Measurements from ENCODE around the gene STOX1.

DNA sequence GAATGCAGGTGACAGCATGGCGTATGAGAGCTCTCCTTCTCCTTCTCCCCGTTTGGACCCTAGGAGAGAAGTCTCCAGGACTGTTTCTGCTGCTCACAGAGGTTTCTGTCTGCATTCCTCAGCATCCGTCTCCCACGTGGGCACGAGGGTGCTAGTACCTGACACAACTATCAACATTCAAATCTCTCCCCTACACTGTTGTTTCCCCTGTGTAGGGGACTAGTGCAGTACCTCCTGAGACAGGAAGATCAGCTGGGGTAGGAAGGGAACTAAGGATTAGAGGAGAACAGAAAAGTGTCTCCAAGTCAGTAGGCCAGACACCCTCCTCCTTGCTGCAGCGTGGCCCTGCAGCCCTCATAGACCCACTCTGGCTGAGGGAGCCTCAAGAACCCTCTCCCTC is 29.0 kb downstream of the STOX1 start:
- TF ChIP-seq, protein P1, sequence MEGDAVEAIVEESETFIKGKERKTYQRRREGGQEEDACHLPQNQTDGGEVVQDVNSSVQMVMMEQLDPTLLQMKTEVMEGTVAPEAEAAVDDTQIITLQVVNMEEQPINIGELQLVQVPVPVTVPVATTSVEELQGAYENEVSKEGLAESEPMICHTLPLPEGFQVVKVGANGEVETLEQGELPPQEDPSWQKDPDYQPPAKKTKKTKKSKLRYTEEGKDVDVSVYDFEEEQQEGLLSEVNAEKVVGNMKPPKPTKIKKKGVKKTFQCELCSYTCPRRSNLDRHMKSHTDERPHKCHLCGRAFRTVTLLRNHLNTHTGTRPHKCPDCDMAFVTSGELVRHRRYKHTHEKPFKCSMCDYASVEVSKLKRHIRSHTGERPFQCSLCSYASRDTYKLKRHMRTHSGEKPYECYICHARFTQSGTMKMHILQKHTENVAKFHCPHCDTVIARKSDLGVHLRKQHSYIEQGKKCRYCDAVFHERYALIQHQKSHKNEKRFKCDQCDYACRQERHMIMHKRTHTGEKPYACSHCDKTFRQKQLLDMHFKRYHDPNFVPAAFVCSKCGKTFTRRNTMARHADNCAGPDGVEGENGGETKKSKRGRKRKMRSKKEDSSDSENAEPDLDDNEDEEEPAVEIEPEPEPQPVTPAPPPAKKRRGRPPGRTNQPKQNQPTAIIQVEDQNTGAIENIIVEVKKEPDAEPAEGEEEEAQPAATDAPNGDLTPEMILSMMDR (IDR thresholded peaks at IDR 0.05), result no peak
- no peak for TF ChIP-seq EZH2 (IDR thresholded peaks at IDR 0.05)
